ENCODE results near the gene TUBB6.
A peak's percentile ranks its signal among the peaks of the same experiment; 100 is the strongest.

The TUBB6 gene

DNA sequence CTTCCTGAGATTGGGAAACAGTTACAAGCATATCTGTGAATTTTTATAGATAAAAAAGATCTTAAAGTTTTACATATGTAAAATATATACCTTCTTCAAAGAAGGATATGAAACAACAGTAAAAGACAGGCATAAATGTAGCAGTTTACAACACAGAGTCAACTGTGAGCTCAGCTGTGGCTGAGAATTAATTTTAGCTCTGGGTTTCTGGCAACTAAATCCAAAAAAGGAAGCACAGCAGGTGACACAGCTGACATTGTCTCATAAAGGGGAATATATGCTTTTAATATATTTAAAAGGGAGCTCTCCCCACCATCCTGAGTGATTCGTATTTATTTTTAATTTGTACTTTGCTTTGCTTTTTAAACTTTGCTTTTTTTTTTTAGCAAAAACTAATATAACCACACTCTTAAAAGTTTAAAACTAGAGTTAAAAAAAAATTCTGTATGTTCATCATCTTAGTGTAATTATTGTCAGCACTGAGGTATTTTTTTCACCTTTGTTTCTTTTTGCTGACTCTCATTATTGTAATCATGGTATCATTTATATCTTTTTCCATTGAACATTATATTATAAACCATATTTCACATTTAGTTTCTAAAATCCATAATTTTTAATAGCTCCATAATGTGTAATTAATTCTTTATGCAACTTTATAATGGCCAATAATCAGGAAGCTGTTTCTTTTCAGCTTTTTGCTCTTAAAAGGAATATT is 6.7 kb downstream of the TUBB6 start:
- no peak for DNase-seq (ENCODE audit: low spot score)

GRCh38 chr18:12315490-12315889 is 7.4 kb downstream of the TUBB6 start:
- no peak for DNase-seq (ENCODE audit: low spot score)

DNA sequence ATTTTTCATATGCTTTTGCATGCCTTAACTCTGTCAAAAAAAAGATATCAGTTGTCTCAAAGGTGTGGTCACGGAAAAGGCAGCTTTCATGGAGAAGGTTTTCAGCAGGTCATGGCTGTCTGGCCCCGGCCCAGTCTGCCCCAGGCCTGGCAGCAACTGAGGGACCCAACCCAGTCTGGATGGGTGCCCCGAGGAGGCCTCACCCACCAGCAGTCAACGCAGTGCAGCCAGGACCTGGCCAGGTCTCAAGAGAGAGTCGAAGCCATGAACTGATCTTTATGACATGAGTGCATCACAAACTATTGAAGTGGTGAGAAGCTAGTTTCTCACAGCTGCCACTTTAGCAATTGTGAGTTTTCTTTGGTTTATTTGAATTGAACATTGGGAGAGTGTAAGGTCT is 7.9 kb downstream of the TUBB6 start:
- no peak for DNase-seq (ENCODE audit: low spot score)

- no peak for DNase-seq (ENCODE audit: low spot score)
These were observed 9.8 kb downstream of the TUBB6 start for GRCh38 chr18:12317664-12318333.

- DNase-seq (ENCODE audit: low spot score) = no peak
These were observed 10.3 kb downstream of the TUBB6 start for GRCh38 chr18:12318334-12318697.

- DNase-seq (ENCODE audit: low spot score) = no peak
These were observed 10.8 kb downstream of the TUBB6 start for GRCh38 chr18:12318857-12319256.

DNA sequence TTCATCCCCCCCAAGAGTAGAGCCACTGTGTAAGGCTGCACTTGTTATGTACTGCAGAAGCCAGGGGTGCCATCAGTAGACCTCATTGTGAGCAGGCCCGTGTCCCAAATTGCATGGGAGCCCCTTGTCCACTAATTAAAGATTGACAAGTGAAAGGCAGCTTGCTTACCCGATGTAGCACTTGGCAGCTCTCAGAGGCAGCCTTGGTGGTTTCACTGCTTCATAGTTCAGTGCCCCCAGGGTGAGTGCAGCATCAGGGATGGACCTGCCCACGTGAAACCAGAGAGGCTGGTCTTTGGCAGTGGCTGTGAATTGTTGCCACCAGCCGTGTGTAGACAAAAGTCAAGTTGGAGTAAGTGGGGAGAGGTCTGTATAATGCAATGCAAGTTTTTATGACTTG is 13.3 kb downstream of the TUBB6 start:
- no peak for DNase-seq (ENCODE audit: low spot score)

DNA sequence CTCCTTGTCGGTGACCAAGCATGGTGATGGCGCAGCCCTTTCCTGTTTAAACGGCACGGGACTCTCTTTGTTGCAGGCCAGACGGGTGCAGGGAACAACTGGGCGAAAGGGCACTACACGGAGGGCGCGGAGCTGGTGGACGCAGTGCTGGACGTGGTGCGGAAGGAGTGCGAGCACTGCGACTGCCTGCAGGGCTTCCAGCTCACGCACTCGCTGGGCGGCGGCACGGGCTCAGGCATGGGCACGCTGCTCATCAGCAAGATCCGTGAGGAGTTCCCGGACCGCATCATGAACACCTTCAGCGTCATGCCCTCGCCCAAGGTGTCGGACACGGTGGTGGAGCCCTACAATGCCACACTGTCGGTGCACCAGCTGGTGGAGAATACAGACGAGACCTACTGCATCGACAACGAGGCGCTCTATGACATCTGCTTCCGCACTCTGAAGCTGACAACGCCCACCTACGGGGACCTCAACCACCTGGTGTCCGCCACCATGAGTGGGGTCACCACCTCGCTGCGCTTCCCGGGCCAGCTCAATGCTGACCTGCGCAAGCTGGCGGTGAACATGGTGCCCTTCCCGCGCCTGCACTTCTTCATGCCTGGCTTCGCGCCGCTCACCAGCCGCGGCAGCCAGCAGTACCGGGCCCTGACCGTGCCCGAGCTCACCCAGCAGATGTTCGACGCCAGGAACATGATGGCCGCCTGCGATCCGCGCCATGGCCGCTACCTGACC is 17.1 kb downstream of the TUBB6 start:
- DNase-seq (ENCODE audit: low spot score) = no peak

GRCh38 chr18:12325726-12326245 is 17.7 kb downstream of the TUBB6 start:
- no peak for DNase-seq (ENCODE audit: low spot score)

- DNase-seq (ENCODE audit: low spot score) = no peak
These were observed 18.8 kb downstream of the TUBB6 start for GRCh38 chr18:12326711-12327460.

- peak; percentile 39 for DNase-seq (ENCODE audit: low spot score)
These were observed 19.6 kb downstream of the TUBB6 start for GRCh38 chr18:12327510-12328178.

GRCh38 chr18:12328179-12328823 is 20.3 kb downstream of the TUBB6 start:
- no peak for DNase-seq (ENCODE audit: low spot score)

DNA sequence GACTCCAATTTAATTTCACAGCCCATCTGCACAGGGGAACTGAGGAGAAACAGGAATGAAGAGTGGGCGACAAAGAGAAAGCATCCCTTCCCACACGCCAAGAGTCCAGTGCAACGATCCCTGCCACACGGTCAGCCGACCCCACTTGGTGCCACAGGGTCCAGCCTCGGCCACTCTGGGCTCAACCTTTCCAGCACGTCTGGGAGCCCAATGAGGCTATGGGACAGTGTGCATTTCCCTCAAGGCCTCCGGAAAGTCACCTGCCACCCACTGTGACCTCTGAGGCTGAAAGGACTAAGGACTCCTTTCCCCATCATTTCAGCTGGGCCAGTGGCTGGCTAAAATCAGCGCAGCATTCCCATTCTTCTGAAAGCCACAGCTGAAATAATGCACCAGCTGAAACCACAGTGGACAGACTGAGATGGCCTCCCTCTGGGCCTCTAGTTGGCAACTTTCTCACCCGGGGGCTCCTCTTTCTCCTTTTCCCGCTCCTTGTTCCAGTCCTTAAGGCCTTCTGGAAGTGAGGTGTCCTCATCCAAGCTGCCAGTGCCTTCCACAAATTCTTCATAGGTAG is 21.2 kb downstream of the TUBB6 start:
- DNase-seq (ENCODE audit: low spot score) = no peak

- DNase-seq (ENCODE audit: low spot score) = no peak
These were observed 22.7 kb downstream of the TUBB6 start for GRCh38 chr18:12330766-12331165.

DNA sequence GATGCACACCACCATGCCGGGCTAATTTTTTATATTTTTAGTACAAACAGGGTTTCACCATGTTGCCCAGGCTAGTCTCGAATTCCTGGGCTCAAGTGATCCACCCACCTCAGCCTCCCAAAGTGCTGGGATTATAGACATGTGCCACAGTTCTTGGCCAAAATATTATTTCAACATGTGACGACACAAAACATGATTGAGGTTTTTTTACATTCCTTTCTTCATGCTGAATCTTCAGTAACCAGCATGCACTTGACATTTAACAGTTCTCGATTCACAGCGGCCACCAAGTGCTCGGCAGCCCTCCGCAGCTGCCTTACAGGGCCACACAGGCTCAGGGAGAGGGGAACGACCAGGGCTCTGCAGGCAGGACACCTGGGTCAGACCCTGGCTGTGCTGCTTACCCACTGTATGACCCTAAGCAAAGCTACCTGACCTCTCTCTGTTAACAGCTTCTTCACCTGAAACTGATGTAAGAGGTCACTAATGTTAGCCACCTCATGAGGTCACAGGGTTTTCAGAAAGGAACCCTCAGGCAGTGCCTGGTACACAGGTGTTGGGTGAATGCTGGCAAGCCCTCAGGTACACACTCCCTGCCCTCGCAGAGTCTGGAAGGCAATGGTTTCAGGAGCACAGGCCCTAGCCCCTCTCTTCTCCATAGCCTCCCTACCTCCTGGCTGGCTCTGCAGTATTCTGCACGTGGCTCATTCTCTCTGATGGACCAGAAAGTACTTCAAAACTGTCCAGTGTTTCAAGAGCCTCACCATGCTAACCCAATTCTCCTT is 25.7 kb downstream of the TUBB6 start:
- no peak for DNase-seq (ENCODE audit: low spot score)

DNA sequence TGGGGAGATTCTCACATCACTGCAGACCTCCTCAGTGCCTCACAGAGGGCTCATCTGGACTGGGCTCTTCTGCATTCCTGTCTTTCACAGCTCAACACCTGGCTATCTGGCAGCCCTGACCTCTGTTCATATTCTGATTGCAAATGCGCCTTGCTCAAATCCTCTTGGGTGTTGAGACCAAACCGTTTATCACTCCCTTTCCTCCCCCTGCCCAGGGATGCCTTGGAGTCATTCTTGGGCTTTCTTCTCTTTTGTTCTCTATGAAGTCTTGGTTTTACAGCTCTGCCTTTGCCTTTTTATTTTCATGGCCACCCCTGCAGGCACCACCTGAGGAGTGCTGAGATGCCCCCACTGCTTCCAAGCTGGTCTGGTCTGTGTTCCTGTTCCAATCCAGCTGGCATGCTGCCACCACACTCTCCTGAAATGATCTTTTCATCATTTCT is 26.3 kb downstream of the TUBB6 start:
- DNase-seq (ENCODE audit: low spot score) = no peak

DNA sequence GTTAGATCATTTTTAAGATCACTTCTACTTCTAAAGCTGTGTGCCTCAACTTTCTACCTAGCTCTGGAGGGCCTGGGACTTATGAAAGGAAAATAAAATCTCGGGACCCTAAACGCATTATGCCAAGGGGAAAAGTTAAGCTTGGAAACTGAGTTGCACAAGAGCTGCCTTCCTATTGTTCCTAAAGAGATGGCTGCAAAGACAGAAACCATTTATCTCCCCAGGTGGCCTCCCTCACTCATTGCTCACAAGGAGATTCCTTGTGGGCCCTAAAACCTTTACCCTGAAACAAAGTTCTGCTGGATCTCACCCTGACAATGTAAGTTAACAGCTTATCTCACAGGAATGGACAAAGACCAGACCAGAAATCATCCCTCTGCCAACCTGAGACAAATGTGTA is 26.8 kb downstream of the TUBB6 start:
- DNase-seq (ENCODE audit: low spot score) = no peak

- no peak for DNase-seq (ENCODE audit: low spot score)
These were observed 27.5 kb downstream of the TUBB6 start for GRCh38 chr18:12335503-12335902.

DNA sequence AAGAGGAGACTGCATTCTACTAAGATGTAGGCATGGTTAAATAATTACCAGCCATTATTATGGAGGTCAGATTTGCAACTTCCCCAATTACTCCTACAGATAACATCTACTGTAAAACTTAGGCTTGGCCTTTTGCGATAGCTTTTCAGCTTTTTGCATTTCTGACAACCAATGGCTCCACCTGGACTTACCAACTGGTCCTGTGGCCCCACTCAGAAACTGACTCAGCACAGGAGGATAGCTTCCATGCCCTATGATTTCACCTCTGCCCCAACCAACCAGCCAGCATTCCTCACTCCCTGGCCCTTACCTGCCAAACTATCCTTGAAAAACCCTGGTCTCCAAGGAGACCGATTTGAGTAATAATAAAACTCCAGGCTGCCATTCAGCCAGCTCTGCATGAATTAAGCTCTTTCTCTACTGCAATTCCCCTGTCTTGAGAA is 28.2 kb downstream of the TUBB6 start:
- DNase-seq (ENCODE audit: low spot score) = no peak

GRCh38 chr18:12336887-12337286 is 28.8 kb downstream of the TUBB6 start:
- no peak for DNase-seq (ENCODE audit: low spot score)

Measured in Ammon's horn (tissue), 1 donor.